Spleen (tissue), 7 donors: ENCODE measurements around the gene USE1.
A peak's percentile ranks its signal among the peaks of the same experiment; 100 is the strongest.

ENCODE experiments used
- CTCF ChIP-seq, 11 experiments: fragments of 200-600 bp in 7 of 11; fragments of 450-650 bp in 4 of 11; sonication (generic) in 4 of 11; IDR thresholded peaks in 8 of 11; conservative IDR thresholded peaks in 3 of 11; 1 replicate in 7 of 11; 2 replicates in 4 of 11; pipeline versions ENCODE4 v1.4.0 to v1.8.0; 2016 to 2021; ENCODE audit warnings: antibody characterized with exemption in 11 of 11, inconsistent platforms in 4 of 11, mild to moderate bottlenecking in 1 of 11
- POLR2AphosphoS5 ChIP-seq, 3 donors: sonication (generic); formaldehyde crosslinking; IDR thresholded peaks; one replicate each; pipeline ENCODE4 v1.5.1; 2017; ENCODE audit warnings: antibody characterized with exemption in 3 of 3
- donor health status: DM: no; HTN: no; CAD: no; lungs with moderate emphysema.
- donor health status: DM: no; HTN: no; CAD: no.
- donor health status: DM: no; HTN: no; CAD: no.

- peak in 2 of 3 donors; percentile 8 to 31 for TF ChIP-seq POLR2AphosphoS5 (IDR thresholded peaks at IDR 0.05)
- TF ChIP-seq CTCF (IDR thresholded peaks at IDR 0.05 in 8 of 11, conservative IDR thresholded peaks at IDR 0.05 in 3 of 11) = no peak
Observed at GRCh38 chr19:17200408-17201079, 14.6 kb upstream of the USE1 start.
